HepG2 (cell line): Measurements from ENCODE around the gene FAM114A1. TPM values are rescaled to one million over a fixed set of nuclear protein-coding genes. Genes with fewer than 3 reads are reported as not detected.

ENCODE experiments used
- ADNP ChIP-seq: sonication (generic); formaldehyde crosslinking; IDR thresholded peaks from 2 replicates; pipeline ENCODE4 v1.4.0; 2020; ENCODE audit warnings: missing genetic modification reagents
- AFF4 ChIP-seq: sonication (generic); formaldehyde crosslinking; IDR thresholded peaks from 2 replicates; pipeline ENCODE4 v1.4.0; 2020; ENCODE audit warnings: missing genetic modification reagents
- ARHGAP35 ChIP-seq: sonication (generic); formaldehyde crosslinking; IDR thresholded peaks from 2 replicates; pipeline ENCODE4 v1.9.0; 2022; ENCODE audit warnings: mild to moderate bottlenecking, inconsistent platforms, moderate library complexity, missing genetic modification reagents, borderline replicate concordance
- DPF2 ChIP-seq: sonication (generic); formaldehyde crosslinking; IDR thresholded peaks from 2 replicates; pipeline ENCODE4 v1.4.0; 2020; ENCODE audit warnings: mild to moderate bottlenecking, low read depth, missing genetic modification reagents, borderline replicate concordance
- JUN ChIP-seq: sonication (generic); formaldehyde crosslinking; IDR thresholded peaks from 2 replicates; pipeline ENCODE4 v1.4.0; 2020; ENCODE audit warnings: mild to moderate bottlenecking, missing genetic modification reagents
- KLF16 ChIP-seq, 2 experiments: sonication (generic) in 1 of 2; formaldehyde crosslinking in 1 of 2; IDR thresholded peaks; 2 replicates each; pipeline versions ENCODE4 v1.6.1 to v1.8.0; 2016 to 2023; ENCODE audit warnings: missing genetic modification reagents in 2 of 2, missing compliant biosample characterization in 1 of 2
- MAFG ChIP-seq: sonication (generic); formaldehyde crosslinking; IDR thresholded peaks from 2 replicates; pipeline ENCODE4 v1.5.1; 2020; ENCODE audit warnings: mild to moderate bottlenecking, missing genetic modification reagents
- MXD1 ChIP-seq: sonication (generic); formaldehyde crosslinking; IDR thresholded peaks from 2 replicates; pipeline ENCODE4 v1.4.0; 2020; ENCODE audit warnings: mild to moderate bottlenecking, missing genetic modification reagents
- NFAT5 ChIP-seq: sonication (generic); formaldehyde crosslinking; IDR thresholded peaks from 2 replicates; pipeline ENCODE4 v1.4.0; 2020; ENCODE audit warnings: missing genetic modification reagents
- PITX1 ChIP-seq: sonication (generic); formaldehyde crosslinking; IDR thresholded peaks from 2 replicates; pipeline ENCODE4 v1.5.1; 2020; ENCODE audit warnings: mild to moderate bottlenecking, missing genetic modification reagents
- RXRA ChIP-seq: sonication (generic); formaldehyde crosslinking; IDR thresholded peaks from 2 replicates; pipeline ENCODE4 v1.5.1; 2020; ENCODE audit warnings: missing genetic modification reagents
- TP53 ChIP-seq: sonication (generic); formaldehyde crosslinking; conservative IDR thresholded peaks from 2 replicates; pipeline ENCODE4 v1.4.0; 2020; ENCODE audit warnings: missing genetic modification reagents
- U2AF2 ChIP-seq: fragments of 200-400 bp; formaldehyde crosslinking; IDR thresholded peaks from 2 replicates; pipeline ENCODE4 v1.6.1; 2017; ENCODE audit warnings: low read depth, mild to moderate bottlenecking, low read length
- ZBTB42 ChIP-seq: sonication (generic); formaldehyde crosslinking; IDR thresholded peaks from 2 replicates; pipeline ENCODE4 v1.5.0; 2020; ENCODE audit warnings: mild to moderate bottlenecking, missing genetic modification reagents
- ZFP37 ChIP-seq: sonication (generic); formaldehyde crosslinking; IDR thresholded peaks from 2 replicates; pipeline ENCODE4 v1.4.0; 2020; ENCODE audit warnings: missing genetic modification reagents, borderline replicate concordance
- ZNF10 ChIP-seq: sonication (generic); formaldehyde crosslinking; IDR thresholded peaks from 2 replicates; pipeline ENCODE4 v1.4.0; 2020; ENCODE audit warnings: mild to moderate bottlenecking, low read depth, missing genetic modification reagents, borderline replicate concordance
- ZNF101 ChIP-seq: sonication (generic); formaldehyde crosslinking; IDR thresholded peaks from 2 replicates; pipeline ENCODE4 v1.4.0; 2020; ENCODE audit warnings: mild to moderate bottlenecking, low read depth, missing genetic modification reagents, borderline replicate concordance
- ZNF253 ChIP-seq: sonication (generic); formaldehyde crosslinking; IDR thresholded peaks from 2 replicates; pipeline ENCODE4 v1.8.0; 2022; ENCODE audit warnings: mild to moderate bottlenecking, missing genetic modification reagents, borderline replicate concordance
- ZNF33A ChIP-seq: sonication (generic); formaldehyde crosslinking; IDR thresholded peaks from 2 replicates; pipeline ENCODE4 v1.5.1; 2020; ENCODE audit warnings: missing genetic modification reagents, mild to moderate bottlenecking, moderate library complexity, borderline replicate concordance
- ZNF543 ChIP-seq: sonication (generic); formaldehyde crosslinking; IDR thresholded peaks from 2 replicates; pipeline ENCODE4 v1.4.0; 2020; ENCODE audit warnings: mild to moderate bottlenecking, missing genetic modification reagents
- ZNF552 ChIP-seq: sonication (generic); formaldehyde crosslinking; IDR thresholded peaks from 2 replicates; pipeline ENCODE4 v1.9.0; 2022; ENCODE audit warnings: missing genetic modification reagents, mild to moderate bottlenecking, borderline replicate concordance
- ZNF709 ChIP-seq: sonication (generic); formaldehyde crosslinking; IDR thresholded peaks from 2 replicates; pipeline ENCODE4 v1.5.0; 2020; ENCODE audit warnings: mild to moderate bottlenecking, missing genetic modification reagents
- ZNF777 ChIP-seq: sonication (generic); formaldehyde crosslinking; IDR thresholded peaks from 2 replicates; pipeline ENCODE4 v1.4.0; 2020; ENCODE audit warnings: missing genetic modification reagents
- polyA plus RNA-seq, 8 experiments: library from polyadenylated mRNA; depleted of rRNA in 3 of 8; stranded (reverse) in 7 of 8; unstranded in 1 of 8; fragments of >200 nt; fragmentation: Illumina TruSeq in 4 of 8; extraction: Trizol in 4 of 8; gene quantifications; 2 replicates each; pipeline versions ENCODE4 v1.2.1 to v1.2.3, GENCODE V29; 2011 to 2016; ENCODE audit warnings: low read depth in 4 of 8, missing spikeins in 1 of 8, mixed read lengths in 1 of 8; ENCODE audit not compliant: insufficient read depth in 1 of 8
- total RNA-seq, 5 experiments: library from RNA; depleted of rRNA; stranded (reverse); fragments of >200 nt; fragmentation: Illumina TruSeq; extraction: Trizol; gene quantifications; 2 replicates each; pipeline ENCODE4 v1.2.3, GENCODE V29; 2016; ENCODE audit warnings: low read depth in 1 of 5

The FAM114A1 gene
- total and polyA plus RNA-seq, 2 of the 13 experiments (the other 11 are each of a cell fraction or from before 2014, with no cell fraction given) = 61.0 to 76.9 TPM

DNA sequence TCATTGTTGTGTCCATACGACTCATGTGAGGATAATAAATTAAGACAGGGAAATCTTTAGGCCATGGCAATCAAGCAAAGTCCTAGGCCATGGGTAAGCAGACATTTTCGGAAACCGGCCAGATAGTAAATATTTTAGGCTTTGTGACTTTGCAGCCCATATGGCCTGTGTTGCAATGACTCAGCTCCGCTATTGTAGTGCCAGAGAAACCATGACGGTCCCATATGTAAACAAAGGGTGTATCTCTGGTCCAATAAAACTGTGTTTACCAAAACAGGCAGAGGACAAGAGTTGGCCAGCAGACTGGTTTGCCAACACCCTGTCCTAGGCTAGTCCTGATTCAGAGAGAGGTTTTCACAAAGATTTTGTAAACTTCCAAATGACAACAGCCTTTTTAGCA is 5.0 kb downstream of the FAM114A1 start (continued):
- TF ChIP-seq ZNF253 (CRISPR knock-in tag) (no peak), NFAT5 (no peak), ZNF10 (CRISPR knock-in tag) (no peak), ZNF709 (no peak), ZNF543 (CRISPR knock-in tag) (no peak), DPF2 (CRISPR knock-in tag) (no peak), ZNF33A (CRISPR knock-in tag) (no peak), ZNF552 (no peak), PITX1 (CRISPR knock-in tag) (no peak), U2AF2 (no peak), MXD1 (CRISPR knock-in tag) (no peak), KLF16 (CRISPR knock-in tag; IDR thresholded peaks at IDR 0.05) (no peak), ZFP37 (CRISPR knock-in tag) (no peak), ZNF101 (CRISPR knock-in tag) (no peak), TP53 (CRISPR knock-in tag) (no peak), JUN (CRISPR knock-in tag) (no peak), MAFG (CRISPR knock-in tag) (no peak), ARHGAP35 (no peak), ZNF777 (no peak), RXRA (CRISPR knock-in tag) (no peak), AFF4 (CRISPR knock-in tag) (no peak), ADNP (no peak), ZBTB42 (no peak)
